ENCODE results near the gene SDK1.

SDK1 gene

GRCh38 chr7:3971323-3971722 lies 670.3 kb downstream of the SDK1 start:
- H3K4me3 ChIP-seq = no peak overlapping the region
- no peak overlapping the region for H3K27ac ChIP-seq

- no peak overlapping the region for H3K4me3 ChIP-seq
- no peak overlapping the region for H3K27ac ChIP-seq
These were observed 672.2 kb downstream of the SDK1 start for GRCh38 chr7:3973264-3973663.

GRCh38 chr7:3974329-3974728 lies 673.3 kb downstream of the SDK1 start:
- Histone ChIP-seq H3K27ac (no peak overlapping the region), H3K4me3 (no peak overlapping the region)

GRCh38 chr7:3975371-3975770 lies 674.3 kb downstream of the SDK1 start:
- H3K27ac ChIP-seq = no peak overlapping the region
- H3K4me3 ChIP-seq = no peak overlapping the region

GRCh38 chr7:3977391-3977790 lies 676.3 kb downstream of the SDK1 start:
- no peak overlapping the region for H3K27ac ChIP-seq
- H3K4me3 ChIP-seq = no peak overlapping the region

GRCh38 chr7:3978839-3979238 lies 677.8 kb downstream of the SDK1 start:
- H3K27ac ChIP-seq = no peak overlapping the region
- no peak overlapping the region for H3K4me3 ChIP-seq

- Histone ChIP-seq H3K27ac (no peak overlapping the region), H3K4me3 (no peak overlapping the region)
These were observed 678.7 kb downstream of the SDK1 start for GRCh38 chr7:3979611-3980299.

- H3K4me3 ChIP-seq = no peak overlapping the region
- no peak overlapping the region for H3K27ac ChIP-seq
These were observed 679.2 kb downstream of the SDK1 start for GRCh38 chr7:3980300-3980643.

GRCh38 chr7:3981281-3981680 lies 680.2 kb downstream of the SDK1 start:
- Histone ChIP-seq H3K4me3 (no peak overlapping the region), H3K27ac (no peak overlapping the region)

- H3K27ac ChIP-seq = no peak overlapping the region
- H3K4me3 ChIP-seq = no peak overlapping the region
These were observed 683.4 kb downstream of the SDK1 start for GRCh38 chr7:3984456-3984855.

- no peak overlapping the region for H3K27ac ChIP-seq
- H3K4me3 ChIP-seq = no peak overlapping the region
These were observed 685.9 kb downstream of the SDK1 start for GRCh38 chr7:3986927-3987326.

- no peak overlapping the region for H3K27ac ChIP-seq
- no peak overlapping the region for H3K4me3 ChIP-seq
These were observed 686.4 kb downstream of the SDK1 start for GRCh38 chr7:3987426-3987927.

- Histone ChIP-seq H3K27ac (no peak overlapping the region), H3K4me3 (no peak overlapping the region)
These were observed 688.7 kb downstream of the SDK1 start for GRCh38 chr7:3989723-3990122.

GRCh38 chr7:3991731-3992231 lies 690.7 kb downstream of the SDK1 start:
- Histone ChIP-seq H3K27ac (no peak overlapping the region), H3K4me3 (no peak overlapping the region)

- Histone ChIP-seq H3K27ac (no peak overlapping the region), H3K4me3 (no peak overlapping the region)
These were observed 691.8 kb downstream of the SDK1 start for GRCh38 chr7:3992841-3993240.

- no peak overlapping the region for H3K27ac ChIP-seq
- H3K4me3 ChIP-seq = no peak overlapping the region
These were observed 693.7 kb downstream of the SDK1 start for GRCh38 chr7:3994764-3995163.

- Histone ChIP-seq H3K4me3 (no peak overlapping the region), H3K27ac (no peak overlapping the region)
These were observed 694.1 kb downstream of the SDK1 start for GRCh38 chr7:3995187-3995586.

GRCh38 chr7:3998060-3998459 lies 697.0 kb downstream of the SDK1 start:
- Histone ChIP-seq H3K27ac (no peak overlapping the region), H3K4me3 (no peak overlapping the region)

- Histone ChIP-seq H3K27ac (no peak overlapping the region), H3K4me3 (no peak overlapping the region)
These were observed 699.1 kb downstream of the SDK1 start for GRCh38 chr7:4000139-4000538.

- Histone ChIP-seq H3K27ac (no peak overlapping the region), H3K4me3 (no peak overlapping the region)
These were observed 699.9 kb downstream of the SDK1 start for GRCh38 chr7:4000934-4001333.

GRCh38 chr7:4001742-4002141 lies 700.7 kb downstream of the SDK1 start:
- no peak overlapping the region for H3K4me3 ChIP-seq
- no peak overlapping the region for H3K27ac ChIP-seq

GRCh38 chr7:4003503-4003902 lies 702.5 kb downstream of the SDK1 start:
- no peak overlapping the region for H3K4me3 ChIP-seq
- H3K27ac ChIP-seq = no peak overlapping the region
